K562 (cell line): Measurements from ENCODE around the gene SCAMP3. TPM values are rescaled to one million over a fixed set of nuclear protein-coding genes. Genes with fewer than 3 reads are reported as not detected.

Source experiments
- ATAC-seq: fragments of 200-7000 bp; cut with Tn5 transposase; 3 replicates; pipeline ENCODE4 v1.9.1; 2020; ENCODE audit warnings: moderate library complexity
- BruUV-seq: library from RNA; stranded (reverse); fragments of 400-500 nt; replicated peaks from 2 replicates; lab custom pipeline; 2021; lab: Mats Ljungman, UMichigan
- CTCF ChIA-PET: fragments of 300-600 bp; formaldehyde crosslinking; extraction: SDS; loops from one replicate; lab custom pipeline; 2021; ENCODE audit warnings: low intra/inter-chr PET ratio; lab: Yijun Ruan, JAX
- POLR2A ChIA-PET: fragments of 300-600, 350-650 bp; sonication (Branson Sonifier 250); formaldehyde crosslinking; extraction: SDS; loops from one replicate; lab custom pipeline; 2021; ENCODE audit warnings: antibody characterized with exemption, inconsistent platforms; lab: Yijun Ruan, JAX
- DNase-seq, 4 experiments: peaks; one replicate each; pipeline versions ENCODE4 v3.0.0 to v3.0.0-alpha.2; 2011 to 2018; ENCODE audit warnings: low spot score in 3 of 4, mixed read lengths in 3 of 4; ENCODE audit errors: extremely low read depth in 1 of 4
- FAIRE-seq: peaks from 2 replicates; lab custom pipeline; 2011; peaks lifted over from hg19 to GRCh38; lab: Jason Lieb, UNC
- H2AFZ ChIP-seq: 2 replicates; pipeline ENCODE4 v1.6.0; 2011; ENCODE audit warnings: low read depth, low read length, control low read depth, inconsistent platforms
- H3K27ac ChIP-seq: fragments of 200-600 bp; 3 replicates; pipeline ENCODE4 v1.8.0; 2011; ENCODE audit warnings: low read depth, mild to moderate bottlenecking, control low read depth, inconsistent platforms, low read length, moderate library complexity, mixed read lengths; ENCODE audit errors: extremely low read depth
- H3K27me3 ChIP-seq, 2 experiments: fragments of 300-600 bp in 1 of 2; 2 replicates in 1 of 2; 3 replicates in 1 of 2; pipeline versions ENCODE4 v1.6.0 to v1.8.0; 2011; ENCODE audit warnings: inconsistent platforms in 2 of 2, low read length in 2 of 2, mild to moderate bottlenecking in 1 of 2, mixed read lengths in 1 of 2, moderate library complexity in 1 of 2; ENCODE audit not compliant: control insufficient read depth in 2 of 2, insufficient read depth in 2 of 2
- H3K36me3 ChIP-seq: fragments of 300-600 bp; 3 replicates; pipeline ENCODE4 v1.8.0; 2011; ENCODE audit warnings: mild to moderate bottlenecking, low read length, inconsistent platforms; ENCODE audit not compliant: control insufficient read depth, insufficient read depth
- H3K4me1 ChIP-seq, 2 experiments: fragments of 200-600 bp in 1 of 2; replicated peaks in 1 of 2; 2 replicates in 1 of 2; 3 replicates in 1 of 2; pipeline versions ENCODE4 v1.5.1 to v1.8.0; 2011; ENCODE audit warnings: inconsistent platforms in 2 of 2, low read length in 2 of 2, mild to moderate bottlenecking in 1 of 2, mixed read lengths in 1 of 2, moderate library complexity in 1 of 2; ENCODE audit not compliant: control insufficient read depth in 2 of 2, insufficient read depth in 2 of 2
- H3K4me2 ChIP-seq: 2 replicates; pipeline ENCODE4 v1.6.1; 2011; ENCODE audit warnings: low read length, control low read depth, inconsistent platforms, mixed read lengths; ENCODE audit not compliant: insufficient read depth
- H3K4me3 ChIP-seq: fragments of 200-600 bp; sonication (generic), shearing (Covaris generic); 2 replicates; pipeline ENCODE4 v1.5.1; 2016; ENCODE audit warnings: control low read depth, inconsistent platforms
- H3K79me2 ChIP-seq: fragments of 200-600 bp; 3 replicates; pipeline ENCODE4 v1.8.0; 2011; ENCODE audit warnings: low read length, inconsistent platforms; ENCODE audit not compliant: control insufficient read depth, insufficient read depth
- H3K9ac ChIP-seq, 2 experiments: 2 replicates each; pipeline versions ENCODE4 v1.6.0 to v1.6.1; 2011; ENCODE audit warnings: low read depth in 2 of 2, low read length in 2 of 2, control low read depth in 1 of 2, inconsistent platforms in 1 of 2, mild to moderate bottlenecking in 1 of 2, mixed read lengths in 1 of 2; ENCODE audit not compliant: insufficient read depth in 1 of 2
- H3K9me1 ChIP-seq: one replicate; pipeline ENCODE4 v1.6.0; 2011; ENCODE audit warnings: inconsistent platforms, mild to moderate bottlenecking, low read length, moderate library complexity; ENCODE audit not compliant: control insufficient read depth, insufficient read depth
- H3K9me3 ChIP-seq: replicated peaks from 2 replicates; pipeline ENCODE4 v1.5.1; 2011; ENCODE audit warnings: low read depth, low read length, inconsistent platforms; ENCODE audit not compliant: control insufficient read depth, insufficient read depth
- H4K20me1 ChIP-seq: replicated peaks from 2 replicates; pipeline ENCODE4 v1.6.1; 2011; ENCODE audit warnings: low read length, inconsistent platforms, mixed read lengths; ENCODE audit not compliant: control insufficient read depth, insufficient read depth
- CLOCK ChIP-seq: fragments of 250-450 bp; sonication (Bioruptor Pico); IDR thresholded peaks from 2 replicates; pipeline ENCODE4 v1.4.0; 2020; ENCODE audit warnings: mild to moderate bottlenecking, moderate library complexity, borderline replicate concordance
- NFIC ChIP-seq: fragments of 450-650 bp; IDR thresholded peaks from 2 replicates; pipeline ENCODE4 v1.6.1; 2017; ENCODE audit warnings: mild to moderate bottlenecking, inconsistent platforms
- WGBS: fragments of 100-300 bp; shearing (Covaris generic); methylation state at CpG from one replicate; pipeline ENCODE4 v1.1.6; 2016; ENCODE audit warnings: low coverage, mixed read lengths; ENCODE audit not compliant: insufficient coverage; ENCODE audit errors: missing lambda C conversion rate; 5-methylcytosine and 5-hydroxymethylcytosine counted together
- in situ Hi-C: fragments of 300-500 bp; cut with MboI; formaldehyde crosslinking; loops from 4 replicates; pipeline ENCODE4 v1.15.0; 2018; ENCODE audit warnings: inconsistent platforms, mixed read lengths
- intact Hi-C: fragments of 100-400 bp; cut with micrococcal nuclease; formaldehyde crosslinking; loops from 2 replicates; pipeline ENCODE4 v1.14.2; 2022
- polyA plus RNA-seq, 8 experiments: library from polyadenylated mRNA; depleted of rRNA in 4 of 8; stranded (reverse) in 5 of 8; unstranded in 3 of 8; fragments of >200 nt; fragmentation: Nextera tagmentation in 2 of 8; fragmentation: Illumina TruSeq in 1 of 8; extraction: Ambion mirVana in 2 of 8; extraction: Trizol in 1 of 8; gene quantifications; 2 replicates each; pipeline versions ENCODE4 v1.2.1 to v1.2.3, GENCODE V29; 2011 to 2014; ENCODE audit warnings: inconsistent platforms in 1 of 8, missing spikeins in 1 of 8
- total RNA-seq, 7 experiments: library from RNA; depleted of rRNA in 6 of 7; stranded (reverse); fragments of >200 nt in 6 of 7; fragmentation: Illumina TruSeq in 2 of 7; extraction: Trizol in 2 of 7; gene quantifications; 2 replicates each; pipeline versions ENCODE4 v1.2.1 to v1.2.3, GENCODE V29; 2011 to 2021; ENCODE audit warnings: low replicate concordance in 1 of 7
- TF ChIP-seq, protein P1 (sequence below): fragments of 250-450 bp; sonication (Bioruptor Pico); IDR thresholded peaks from 2 replicates; pipeline ENCODE4 v1.8.0; 2022; ENCODE audit warnings: moderate library complexity, mild to moderate bottlenecking, inconsistent platforms

The SCAMP3 gene
- total and polyA plus RNA-seq, 9 of the 15 experiments (the other 6 are each of a cell fraction or from before 2014, with no cell fraction given) = 14.2 to 131 (median 86.1) TPM

GRCh38 chr1:155304558-155305063 lies 42.5 kb upstream of the SCAMP3 start:
- Histone ChIP-seq H3K27me3 (no peaks in the 10 kb centered on the region), H3K36me3 (no peaks in the 10 kb centered on the region), H3K4me2 (no peak overlapping the region), H2AFZ (peak overlapping the region; percentile 36; the same call in 1 of the 2 replicates), H3K4me1 (peaks cover 22 to 37% of the 10 kb centered on the region in 2 experiments; a peak in 4 of 5 replicates), H3K9me3 (no peaks in the 10 kb centered on the region), H4K20me1 (no peaks in the 10 kb centered on the region), H3K79me2 (peaks cover 33% of the 10 kb centered on the region), H3K9ac (no peak overlapping the region), H3K9me1 (no peaks in the 10 kb centered on the region), H3K4me3 (no peak overlapping the region), H3K27ac (no peak overlapping the region)
- intact Hi-C loops = no loop called here
- BruUV-seq = no TSS peak
- 86% methylated on average over 11 of the region's 11 CpGs for WGBS
- CTCF ChIA-PET = no interaction called here
- ATAC-seq = no peak
- DNase-seq = no peak
- POLR2A ChIA-PET = interaction anchor here (1.3 kb wide), 1 partner anchor 13 kb away, joined by 3 read pairs; no protein-coding TSS in a partner anchor
- no peak for TF ChIP-seq CLOCK (CRISPR knock-in tag)
- TF ChIP-seq NFIC = 0 out of 2 replicates have a peak, but pooled peaks have one; percentile 41
- TF ChIP-seq, protein P1, sequence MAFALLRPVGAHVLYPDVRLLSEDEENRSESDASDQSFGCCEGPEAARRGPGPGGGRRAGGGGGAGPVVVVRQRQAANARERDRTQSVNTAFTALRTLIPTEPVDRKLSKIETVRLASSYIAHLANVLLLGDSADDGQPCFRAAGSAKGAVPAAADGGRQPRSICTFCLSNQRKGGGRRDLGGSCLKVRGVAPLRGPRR = no peak
- no peak for FAIRE-seq
- in situ Hi-C loops = loop anchor here (25.0 kb wide), 1 partner anchor 1433 kb away; the partner anchor contains the start of genes ISG20L2, METTL25B and MRPL24
